K562 (cell line): Measurements from ENCODE around the gene GTF2H4. TPM values are rescaled to one million over a fixed set of nuclear protein-coding genes. Genes with fewer than 3 reads are reported as not detected.

ENCODE experiments used
- CBX5 ChIP-seq: IDR thresholded peaks from 2 replicates; pipeline ENCODE4 v1.6.1; 2014; ENCODE audit warnings: low read depth, borderline replicate concordance
- E2F4 ChIP-seq: sonication (generic); formaldehyde crosslinking; IDR thresholded peaks from 2 replicates; pipeline ENCODE4 v1.8.0; 2022; ENCODE audit warnings: mild to moderate bottlenecking, low read depth, missing genetic modification reagents
- ESRRA ChIP-seq: fragments of 450-650 bp; IDR thresholded peaks from 2 replicates; pipeline ENCODE4 v1.6.1; 2014; ENCODE audit warnings: low read depth, mild to moderate bottlenecking, moderate library complexity, borderline replicate concordance
- ETV6 ChIP-seq, 3 experiments: fragments of 150-350 bp in 1 of 3; sonication (generic) in 1 of 3; formaldehyde crosslinking in 1 of 3; IDR thresholded peaks; 2 replicates each; pipeline versions ENCODE4 v1.6.1 to v1.8.0; 2014 to 2022; ENCODE audit warnings: borderline replicate concordance in 2 of 3, low read depth in 2 of 3, antibody characterized with exemption in 1 of 3, low read length in 1 of 3, mild to moderate bottlenecking in 1 of 3, missing genetic modification reagents in 1 of 3
- KDM1A ChIP-seq, 2 experiments: fragments of 450-650 bp; IDR thresholded peaks; 2 replicates each; pipeline ENCODE4 v1.6.1; 2016; ENCODE audit warnings: mild to moderate bottlenecking in 2 of 2
- MYNN ChIP-seq, 2 experiments: sonication (generic); formaldehyde crosslinking in 1 of 2; IDR thresholded peaks; 2 replicates each; pipeline versions ENCODE4 v1.5.0 to v1.6.1; 2016 to 2020; ENCODE audit warnings: antibody characterized with exemption in 1 of 2, missing genetic modification reagents in 1 of 2
- NCOR1 ChIP-seq: fragments of 450-650 bp; IDR thresholded peaks from 2 replicates; pipeline ENCODE4 v1.6.1; 2016; ENCODE audit warnings: mild to moderate bottlenecking, moderate library complexity
- PRDM10 ChIP-seq: fragments of 450-650 bp; IDR thresholded peaks from 2 replicates; pipeline ENCODE4 v1.6.1; 2018; ENCODE audit not compliant: partially characterized antibody
- SAP30 ChIP-seq: fragments of 200-600 bp; sonication (generic); IDR thresholded peaks from 2 replicates; pipeline ENCODE4 v1.6.1; 2012; ENCODE audit warnings: borderline replicate concordance, low read depth, mild to moderate bottlenecking, moderate library complexity, low read length, control low read depth, inconsistent platforms; ENCODE audit not compliant: insufficient read depth, poor library complexity, severe bottlenecking
- SPI1 ChIP-seq: IDR thresholded peaks from 2 replicates; pipeline ENCODE4 v1.6.1; 2011; ENCODE audit warnings: low read depth, low read length, control low read depth, borderline replicate concordance
- SUPT5H ChIP-seq: fragments of 450-650 bp; IDR thresholded peaks from 2 replicates; pipeline ENCODE4 v1.6.1; 2016
- TGIF2 ChIP-seq: sonication (generic); formaldehyde crosslinking; IDR thresholded peaks from 2 replicates; pipeline ENCODE4 v1.8.1; 2022; ENCODE audit warnings: mild to moderate bottlenecking, missing genetic modification reagents, moderate library complexity
- ZNF407 ChIP-seq: fragments of 450-650 bp; IDR thresholded peaks from 2 replicates; pipeline ENCODE4 v1.6.1; 2016; ENCODE audit warnings: low read depth
- polyA plus RNA-seq, 8 experiments: library from polyadenylated mRNA; depleted of rRNA in 4 of 8; stranded (reverse) in 5 of 8; unstranded in 3 of 8; fragments of >200 nt; fragmentation: Nextera tagmentation in 2 of 8; fragmentation: Illumina TruSeq in 1 of 8; extraction: Ambion mirVana in 2 of 8; extraction: Trizol in 1 of 8; gene quantifications; 2 replicates each; pipeline versions ENCODE4 v1.2.1 to v1.2.3, GENCODE V29; 2011 to 2014; ENCODE audit warnings: inconsistent platforms in 1 of 8, missing spikeins in 1 of 8
- total RNA-seq, 7 experiments: library from RNA; depleted of rRNA in 6 of 7; stranded (reverse); fragments of >200 nt in 6 of 7; fragmentation: Illumina TruSeq in 2 of 7; extraction: Trizol in 2 of 7; gene quantifications; 2 replicates each; pipeline versions ENCODE4 v1.2.1 to v1.2.3, GENCODE V29; 2011 to 2021; ENCODE audit warnings: low replicate concordance in 1 of 7

GTF2H4 gene
- total and polyA plus RNA-seq, 9 of the 15 experiments (the other 6 are each of a cell fraction or from before 2014, with no cell fraction given): 3.6 to 86.1 (median 39.6) TPM

GRCh38 chr6:30914076-30914853 lies 6.3 kb downstream of the GTF2H4 start, which contains the start of gene VARS2 (continued):
- no peak; the same call in 1 of the 2 replicates for TF ChIP-seq E2F4
- no peak for TF ChIP-seq ZNF407
- peak; percentile 91 for TF ChIP-seq SUPT5H
- TF ChIP-seq ESRRA: peak; percentile 61; the same call in 1 of the 2 replicates
- TF ChIP-seq PRDM10: peak; percentile 22
- TF ChIP-seq NCOR1: no peak
- TF ChIP-seq ETV6 (IDR thresholded peaks at IDR 0.05; ENCODE audit: borderline replicate concordance in 1 of 2, low read depth in 2 of 2, low read length in 1 of 2): no peak
- no peak for TF ChIP-seq ETV6 (CRISPR knock-in tag; IDR thresholded peaks at IDR 0.05; ENCODE audit: borderline replicate concordance)
- no peak for TF ChIP-seq CBX5
- peak; percentile 47 for TF ChIP-seq SAP30
- TF ChIP-seq KDM1A (IDR thresholded peaks at IDR 0.05): no peak
- TF ChIP-seq MYNN (IDR thresholded peaks at IDR 0.05): no peak
- no peak for TF ChIP-seq MYNN (CRISPR knock-in tag; IDR thresholded peaks at IDR 0.05)
- no peak for TF ChIP-seq SPI1
- peak; percentile 78; the same call in 1 of the 2 replicates for TF ChIP-seq TGIF2 (CRISPR knock-in tag)
